HG03135 (cell line): Measurements from ENCODE around the gene EYA2.

Experiments used
- ATAC-seq: cut with Tn5 transposase; IDR thresholded peaks from one replicate; pipeline ENCODE4 v1.9.1; 2021; ENCODE audit warnings: mild to moderate bottlenecking, moderate library complexity; ENCODE audit not compliant: unreplicated experiment

The EYA2 gene

DNA sequence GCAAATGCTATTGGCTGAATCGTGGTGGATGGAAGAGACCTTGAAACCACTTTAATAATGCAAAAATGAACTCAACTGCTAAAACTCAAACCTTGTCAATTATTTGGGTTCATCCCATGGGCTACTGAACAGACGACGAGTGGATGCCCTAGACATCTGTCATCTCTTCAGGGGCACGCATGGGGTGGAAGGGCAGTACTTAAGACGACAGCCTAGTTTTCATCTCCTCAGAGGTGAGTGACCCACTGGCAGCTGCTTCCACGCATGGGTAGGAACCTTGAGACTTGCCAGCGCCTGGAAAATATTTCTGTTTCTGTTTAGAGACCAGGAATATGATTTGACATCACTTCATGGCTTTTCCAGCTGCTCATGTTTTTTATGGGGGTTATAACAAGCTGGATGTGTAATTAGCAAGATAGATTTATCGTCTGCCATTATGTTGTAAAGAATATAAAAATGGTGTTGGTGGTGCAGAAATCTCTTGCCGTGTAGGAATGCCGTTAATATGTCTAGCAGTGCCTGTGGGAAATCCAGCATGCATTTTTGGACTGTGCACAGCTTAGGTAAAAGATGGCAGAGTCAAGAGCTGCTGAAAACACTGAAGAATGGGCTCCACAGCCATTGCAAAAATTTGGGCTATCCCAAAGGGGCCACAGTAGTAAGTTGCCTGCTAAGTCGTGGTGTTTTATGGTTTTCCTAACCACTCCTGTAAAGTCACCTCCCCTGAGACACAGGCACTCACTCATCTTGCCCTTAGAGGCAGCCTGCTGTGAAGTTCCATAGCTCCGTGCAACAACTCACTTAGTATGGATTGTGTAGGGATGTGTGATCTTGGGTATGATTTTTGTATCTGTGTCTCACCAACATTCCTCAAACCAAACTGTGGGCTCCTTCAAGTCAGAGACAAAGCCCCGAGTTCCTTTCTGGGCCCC, 203.3 kb downstream of the EYA2 start:
- ATAC-seq, result no peak

DNA sequence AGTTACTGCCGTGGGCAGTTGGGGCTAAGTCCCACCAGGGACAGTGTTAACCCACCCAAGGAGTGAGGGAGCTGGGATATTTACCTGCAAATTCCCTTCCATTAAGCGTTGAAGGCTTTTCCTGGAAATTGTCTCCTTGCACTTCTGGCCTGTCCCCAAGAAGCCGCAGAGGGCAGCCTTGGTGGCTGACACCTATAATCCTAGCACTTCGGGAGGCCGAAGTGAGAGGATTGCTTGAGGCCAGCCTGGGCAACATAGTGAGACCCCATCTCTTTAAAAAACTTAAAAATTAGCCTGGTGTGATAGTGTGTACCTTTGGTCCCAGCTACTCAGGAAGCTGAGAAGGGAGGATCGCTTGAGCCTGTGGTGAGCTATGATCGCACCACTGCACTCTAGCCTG, 204.4 kb downstream of the EYA2 start:
- no peak for ATAC-seq

DNA sequence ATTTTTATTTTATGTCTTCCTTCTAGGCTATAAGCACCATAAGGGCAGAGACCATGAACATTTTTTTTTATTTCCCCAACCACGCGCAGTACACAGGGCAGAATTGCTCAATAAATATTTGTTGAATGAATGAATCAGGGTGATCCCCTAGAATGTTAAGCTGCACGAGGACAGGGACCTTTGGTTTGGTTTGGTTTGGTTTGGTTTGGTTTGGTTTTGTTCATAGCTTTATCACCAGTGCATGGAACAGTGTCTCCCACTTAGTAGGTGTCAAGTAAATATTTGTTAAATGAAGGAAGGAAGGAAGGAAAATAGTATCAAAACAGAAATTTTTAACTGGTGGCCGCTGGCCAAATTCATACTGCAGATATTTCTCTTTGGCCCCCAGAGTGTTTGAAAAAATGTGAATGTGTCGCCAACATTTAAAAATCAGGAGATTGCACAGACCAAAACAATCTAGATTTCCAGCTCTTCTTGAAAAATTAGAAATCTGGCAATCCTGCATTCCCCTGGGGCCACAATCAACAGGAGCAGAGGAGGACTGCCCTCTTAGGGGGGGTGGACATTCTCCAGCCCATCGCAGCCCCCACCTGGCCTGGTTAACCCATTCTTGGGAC, 205.3 kb downstream of the EYA2 start:
- no peak for ATAC-seq

DNA sequence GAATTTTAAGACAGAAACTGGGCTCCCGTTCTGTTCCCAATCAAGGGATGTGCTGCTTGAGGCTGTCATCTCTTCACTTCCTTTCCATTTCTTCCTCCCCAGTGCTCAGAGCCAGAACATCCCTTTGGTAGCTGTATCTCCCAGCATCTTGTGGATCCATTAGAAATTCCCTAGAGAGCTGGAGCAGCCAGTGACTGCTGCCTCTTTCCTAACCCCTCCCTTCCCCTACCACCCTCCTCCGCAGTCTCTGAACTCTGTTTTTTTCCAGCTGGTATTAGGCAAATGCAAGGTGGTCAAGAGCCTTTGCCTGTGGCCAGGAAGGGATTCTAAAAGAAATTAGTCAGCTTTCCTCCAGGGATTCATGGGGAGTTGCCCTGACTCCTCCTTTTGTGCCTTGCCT, 208.0 kb downstream of the EYA2 start:
- no peak for ATAC-seq

DNA sequence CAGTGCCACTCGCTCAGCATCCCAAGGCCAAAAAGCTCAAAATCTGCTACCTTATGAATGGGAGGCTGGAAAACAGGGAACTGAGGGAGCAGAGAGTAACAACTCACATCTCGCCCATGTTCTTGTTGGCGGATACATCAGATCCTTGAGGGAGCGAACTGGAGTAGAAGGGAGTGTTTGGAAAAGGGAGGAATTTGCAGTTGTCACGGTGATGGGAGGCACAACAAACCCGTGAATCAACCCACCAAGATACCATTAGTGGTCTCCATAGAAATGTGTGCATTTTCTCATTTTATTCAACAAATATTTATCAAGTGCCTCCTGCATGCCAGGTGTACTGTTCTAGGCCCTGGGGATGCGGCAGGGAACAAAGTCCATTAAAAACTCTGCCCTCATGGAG, 212.1 kb downstream of the EYA2 start:
- no peak for ATAC-seq

DNA sequence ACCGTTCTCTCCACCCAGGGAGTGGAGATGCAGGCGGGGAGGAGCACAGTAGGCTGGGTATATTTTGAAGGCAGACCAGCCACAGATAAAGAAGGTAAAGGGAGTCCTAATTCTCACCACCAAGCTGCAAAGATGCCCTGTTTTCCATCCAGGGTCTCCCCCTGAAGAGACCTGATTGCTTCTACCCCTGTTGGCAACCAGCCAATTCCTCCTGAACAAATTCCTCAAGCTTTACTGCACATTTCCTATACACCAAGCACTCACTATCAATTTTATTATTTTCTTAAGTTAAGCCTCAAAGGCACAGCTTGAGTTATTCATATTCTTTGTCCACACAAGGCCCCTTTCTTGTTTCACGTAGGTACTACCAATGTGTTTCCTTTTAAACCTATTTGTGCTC, 214.4 kb downstream of the EYA2 start:
- ATAC-seq, result no peak

DNA sequence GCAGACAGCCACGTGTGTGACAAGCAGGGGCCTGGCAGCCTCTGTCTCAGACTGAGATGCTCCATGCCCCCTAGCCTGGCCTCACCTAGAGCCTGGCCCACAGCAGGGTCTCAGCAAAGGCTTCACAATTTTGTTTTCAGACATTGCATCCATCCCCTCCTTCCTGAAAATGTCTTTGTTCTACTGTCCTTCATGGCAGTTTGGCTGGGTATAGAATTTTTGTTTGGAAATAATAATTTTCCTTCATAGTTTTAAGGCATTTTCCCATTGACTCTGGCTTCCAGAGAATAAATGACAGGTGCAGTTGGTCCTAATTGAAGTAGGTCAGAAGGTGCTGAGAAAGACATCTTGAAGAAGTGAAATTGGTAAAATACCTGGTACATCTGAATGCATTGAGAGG, 216.2 kb downstream of the EYA2 start:
- no peak for ATAC-seq

DNA sequence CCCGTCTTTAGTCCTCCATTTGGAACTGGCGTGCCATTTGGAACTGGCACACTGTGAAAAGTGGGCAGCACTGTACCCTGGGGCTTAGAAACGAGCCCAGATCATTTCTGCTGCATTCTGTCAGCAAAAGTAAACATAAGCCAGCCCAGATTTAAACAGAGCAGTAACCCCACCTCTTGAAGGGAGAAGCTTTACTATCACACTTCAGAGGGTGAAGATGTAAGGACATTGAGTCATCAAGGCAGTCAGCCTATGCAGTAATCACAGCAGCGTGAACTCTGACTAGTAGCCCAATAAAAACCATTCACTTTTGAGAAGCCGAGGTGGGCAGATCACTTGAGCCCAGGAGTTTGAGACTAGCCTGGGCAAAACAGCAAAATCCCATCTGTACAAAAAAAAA, 216.9 kb downstream of the EYA2 start:
- no peak for ATAC-seq

DNA sequence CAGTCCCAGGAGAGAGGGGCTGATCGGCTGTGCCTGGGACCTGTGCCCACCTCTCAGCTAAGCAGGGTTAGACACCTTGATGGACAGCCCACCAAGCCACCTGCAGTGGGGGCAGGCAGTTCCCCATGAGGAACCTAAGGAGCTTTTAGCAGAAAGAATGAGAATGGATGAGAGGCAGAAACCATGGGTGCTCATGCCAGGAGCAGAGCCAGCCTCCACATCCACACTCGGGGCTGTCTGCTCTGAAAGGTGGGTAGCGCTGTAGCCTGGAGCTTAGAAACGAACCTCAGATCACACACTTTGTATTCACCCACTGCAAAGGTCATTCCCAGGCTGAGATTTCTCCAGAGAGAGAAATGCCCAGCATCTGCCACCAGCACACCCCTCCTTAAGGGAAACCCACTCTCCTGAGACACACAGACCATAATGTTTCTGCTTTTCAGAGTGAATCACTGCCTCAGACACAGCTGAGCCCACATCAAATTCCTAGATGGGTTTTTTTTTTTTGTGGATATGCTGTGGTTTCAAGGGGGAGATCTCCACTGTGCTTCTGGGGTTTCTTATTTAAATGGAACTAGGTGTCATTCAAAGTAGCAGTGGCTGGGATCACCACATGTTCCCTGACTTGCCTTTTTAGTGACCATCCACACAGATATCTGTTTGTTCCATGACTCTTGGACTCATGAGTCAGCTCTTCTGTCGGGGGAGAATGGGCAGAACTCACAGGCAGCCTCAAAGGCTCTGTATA, 218.9 kb downstream of the EYA2 start:
- ATAC-seq, result no peak

DNA sequence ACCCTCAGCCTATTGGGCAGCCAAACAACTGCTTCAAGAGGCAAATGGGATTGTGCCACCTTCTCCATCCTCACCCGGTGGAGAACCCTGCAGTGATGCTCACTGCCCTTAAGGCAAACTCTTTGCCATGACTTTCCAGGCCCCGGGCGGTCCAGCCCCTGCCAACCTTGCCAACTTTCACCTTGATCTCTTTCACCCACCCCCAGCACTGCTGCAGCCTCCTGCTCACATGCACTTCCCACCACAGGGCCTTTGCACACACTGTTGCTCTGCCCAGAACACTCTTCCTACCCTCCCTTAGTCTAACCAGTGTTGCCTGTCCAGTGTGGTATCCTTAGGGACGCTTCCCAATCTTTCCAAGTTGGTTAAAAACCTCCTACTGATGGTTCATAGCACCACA, 221.1 kb downstream of the EYA2 start:
- ATAC-seq, result no peak

DNA sequence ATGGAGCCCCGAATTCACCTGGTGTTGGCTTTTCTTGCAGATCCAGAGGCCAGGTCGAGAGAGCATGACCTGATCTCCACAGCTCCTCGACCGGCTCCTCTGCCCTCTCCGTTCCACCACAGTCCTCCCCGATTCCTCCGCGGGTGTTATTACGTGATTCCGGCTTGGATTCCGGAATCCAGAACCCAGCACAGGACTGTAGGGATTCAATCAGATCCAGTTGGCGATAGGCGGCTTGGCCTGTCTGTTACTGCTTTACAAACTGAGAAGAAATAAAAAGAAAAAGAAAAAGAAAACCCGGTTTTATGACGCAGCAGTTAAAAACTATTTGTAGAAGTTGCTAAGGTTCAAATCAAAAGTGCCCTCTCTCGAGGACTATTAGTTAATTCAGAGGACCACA, 222.7 kb downstream of the EYA2 start:
- no peak for ATAC-seq

DNA sequence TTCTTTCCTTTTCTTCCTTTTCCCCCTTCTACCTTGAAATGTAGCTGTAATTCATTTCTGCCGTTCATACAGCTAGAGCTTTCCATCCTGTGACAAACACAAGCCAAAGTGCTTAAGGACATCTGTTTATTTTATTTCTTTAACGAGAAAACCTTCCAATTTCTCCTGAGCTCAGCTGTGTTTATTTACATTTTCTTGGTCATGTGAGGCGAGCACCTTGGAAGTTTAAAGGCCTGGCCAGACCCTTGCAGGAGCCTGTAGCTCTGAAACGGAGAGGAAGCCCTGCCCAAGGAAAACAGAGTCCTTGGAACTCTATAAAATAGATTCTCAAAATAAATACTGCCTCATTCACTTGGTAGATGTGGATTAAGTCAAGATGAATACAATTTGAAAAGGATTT, 223.1 kb downstream of the EYA2 start:
- ATAC-seq, result no peak

DNA sequence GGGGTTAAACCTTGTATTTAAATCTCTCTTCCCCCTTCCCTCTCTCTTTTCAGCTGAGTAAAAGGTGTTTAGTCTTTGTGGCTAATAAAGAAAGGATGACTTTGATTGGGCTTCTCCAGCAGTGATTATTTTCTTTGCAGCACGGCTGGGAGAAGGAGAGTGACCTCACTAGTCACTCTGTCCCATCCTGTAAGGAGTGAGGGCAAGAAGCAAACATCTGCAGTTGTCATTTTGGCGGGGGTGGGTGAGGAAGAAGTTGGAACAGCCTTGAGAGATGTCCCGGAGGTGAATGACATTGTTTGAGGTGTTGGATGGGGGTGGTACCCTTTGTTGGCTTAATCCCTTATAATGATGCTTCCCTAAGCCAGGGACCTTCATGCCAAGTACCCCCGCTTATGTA, 223.6 kb downstream of the EYA2 start:
- no peak for ATAC-seq

DNA sequence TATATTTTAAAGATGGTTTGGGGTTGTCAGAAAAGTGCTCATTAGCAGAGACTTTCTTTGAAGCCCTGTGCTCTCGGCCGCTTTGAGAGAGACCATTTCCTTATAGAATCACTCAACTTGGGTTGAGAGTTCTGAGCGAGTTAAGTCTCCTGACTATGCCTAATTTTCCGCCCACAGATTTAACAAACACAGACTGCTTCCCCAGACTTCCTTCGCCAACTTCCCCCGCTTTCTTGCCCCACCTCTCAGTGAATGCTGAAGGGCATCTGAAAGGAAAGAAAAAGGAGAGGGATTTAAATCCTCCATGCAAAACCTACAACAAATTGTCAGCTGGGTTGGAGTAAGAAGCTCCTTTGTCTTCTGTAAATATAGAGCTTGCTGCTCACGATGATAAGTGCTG, 224.0 kb downstream of the EYA2 start:
- no peak for ATAC-seq

DNA sequence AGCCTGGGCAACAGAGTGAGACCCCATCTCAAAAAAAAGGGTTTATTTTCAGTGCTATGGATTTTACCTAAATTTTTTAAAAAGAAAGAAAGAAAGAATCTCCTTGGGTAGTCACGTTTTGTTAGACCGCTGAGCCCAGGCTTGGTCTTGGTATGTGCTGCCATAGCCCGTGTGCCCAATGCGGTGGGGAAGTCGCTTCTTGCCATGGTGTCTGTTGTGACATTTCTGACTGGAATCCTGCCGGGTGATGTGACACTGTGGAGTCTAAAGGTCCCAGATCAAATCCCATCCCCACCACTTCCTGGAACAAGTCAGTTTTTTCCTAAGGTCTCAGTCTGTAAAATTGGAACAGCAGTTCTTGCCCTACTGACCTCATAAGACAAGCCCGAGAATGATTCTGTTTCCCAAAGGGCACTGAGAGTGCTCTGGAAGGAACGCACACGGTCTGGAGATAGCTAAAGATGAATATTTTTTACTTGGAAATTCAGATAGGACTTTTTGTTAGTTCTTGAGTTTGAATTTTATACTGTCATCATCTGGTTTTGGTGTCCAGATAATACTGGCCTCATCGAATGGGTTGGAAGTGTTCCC, 225.8 kb downstream of the EYA2 start:
- ATAC-seq, result no peak

DNA sequence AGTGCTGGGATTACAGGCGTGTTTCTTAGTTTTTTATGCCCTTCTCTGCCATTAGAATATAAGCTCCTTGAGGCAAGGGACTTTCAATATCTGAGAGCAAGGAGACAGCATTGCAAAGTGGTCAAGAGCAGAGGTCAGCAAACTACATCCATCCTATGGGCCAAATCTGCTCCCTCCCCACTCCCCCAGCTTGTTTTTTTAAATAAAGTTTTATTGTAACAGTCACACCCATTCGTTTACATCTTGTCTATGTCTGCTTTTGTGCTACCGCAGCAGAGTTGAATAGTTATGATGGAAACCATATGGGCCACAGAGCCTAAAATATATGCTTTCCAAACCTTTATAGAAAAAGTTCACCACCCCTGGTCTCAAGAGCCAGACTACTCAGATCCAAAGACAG, 227.9 kb downstream of the EYA2 start:
- ATAC-seq, result no peak

DNA sequence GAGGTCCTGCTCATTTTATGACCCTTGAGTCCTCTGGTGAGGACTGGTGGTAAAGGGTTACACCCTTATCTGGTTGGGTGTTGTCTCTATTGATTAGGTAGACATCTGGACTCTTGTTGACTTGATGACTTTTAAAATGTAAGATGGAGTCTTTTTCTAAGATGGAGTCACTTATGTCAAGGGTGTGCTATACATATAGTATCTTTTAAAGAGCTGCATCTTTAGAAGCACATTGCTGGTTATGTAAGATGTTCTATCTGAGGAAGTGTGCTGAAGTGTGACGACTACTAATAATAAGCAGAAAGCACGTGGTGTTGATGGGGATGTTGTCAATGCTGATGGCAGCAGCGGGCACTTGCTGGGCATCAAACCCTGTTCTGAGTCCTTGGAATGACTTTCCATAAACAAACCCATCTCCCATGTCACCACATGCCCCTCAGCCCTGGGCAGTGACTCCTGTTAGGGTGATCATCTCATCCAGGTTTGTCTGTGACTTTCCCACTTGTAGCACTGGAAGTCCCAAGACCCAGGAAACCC, 229.6 kb downstream of the EYA2 start:
- ATAC-seq, result no peak

DNA sequence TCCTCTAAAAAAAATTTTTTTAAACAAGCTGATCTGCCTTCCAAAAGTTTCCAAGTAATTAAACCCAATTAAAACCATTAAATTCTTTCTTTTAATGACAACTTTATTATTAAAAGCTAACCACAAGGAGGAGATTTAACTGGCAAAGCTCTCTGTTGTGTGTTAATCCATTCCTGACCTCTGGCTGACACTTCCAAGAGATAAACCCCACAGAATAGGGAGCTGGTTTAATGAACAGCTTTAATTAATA, 230.8 kb downstream of the EYA2 start:
- ATAC-seq, result no peak

DNA sequence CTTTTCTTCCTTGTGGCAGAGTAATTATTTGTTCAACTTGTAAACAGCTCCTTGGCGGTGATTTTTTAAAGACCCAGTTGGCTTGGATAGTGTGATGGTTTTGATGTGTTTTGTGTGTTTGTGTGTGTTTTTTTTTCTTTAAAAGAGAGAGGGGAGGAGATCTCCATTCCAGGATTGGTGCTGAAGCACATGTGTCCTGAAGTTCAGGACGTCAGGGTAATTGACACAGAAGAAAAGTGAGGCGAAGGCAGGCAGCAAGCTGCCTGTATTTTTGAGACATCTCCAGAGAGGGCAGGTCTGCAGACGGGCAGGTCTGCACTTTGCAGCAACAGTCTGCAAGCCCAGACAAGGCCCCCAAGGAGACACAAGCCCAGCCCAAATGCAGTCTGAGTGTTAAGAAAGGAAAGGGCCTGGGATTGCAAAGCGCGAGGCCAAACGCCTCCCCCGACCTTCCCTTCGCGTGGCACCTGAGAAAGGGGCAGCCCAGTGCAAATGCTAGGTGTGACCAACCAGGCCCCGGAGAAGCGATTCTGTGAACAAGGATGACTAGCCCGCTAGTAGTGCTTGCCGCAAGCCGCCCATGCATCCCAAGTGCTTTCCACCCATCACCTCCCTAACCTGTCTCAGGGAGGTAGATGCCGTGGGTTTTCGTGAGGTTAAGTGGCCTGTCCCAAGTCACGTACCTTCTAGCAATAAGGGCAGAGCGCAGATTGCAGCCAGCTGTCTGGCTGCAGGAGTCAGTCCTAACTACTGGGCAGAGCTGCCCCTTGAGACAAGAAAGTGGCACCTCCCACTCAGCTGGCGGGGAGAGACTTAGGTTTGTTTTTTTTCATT, 231.3 kb downstream of the EYA2 start:
- no peak for ATAC-seq

DNA sequence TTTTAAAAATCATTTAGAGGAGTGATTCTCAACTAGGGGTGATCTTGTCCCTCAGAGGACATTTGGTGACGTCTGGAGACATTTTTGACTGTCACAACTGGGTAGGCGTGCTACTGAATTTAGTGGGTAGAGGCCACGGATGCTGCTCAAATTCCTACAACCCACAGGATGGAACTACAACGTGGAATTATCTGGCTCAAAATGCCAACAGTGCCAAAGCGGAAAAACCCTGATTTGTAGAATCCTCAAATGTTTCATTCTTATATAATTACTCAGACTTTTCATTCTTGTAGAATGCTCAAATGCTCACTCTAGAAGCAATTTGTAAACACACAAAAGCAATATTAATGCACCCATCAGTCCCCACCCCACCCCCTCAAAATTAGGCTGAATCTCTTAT, 232.1 kb downstream of the EYA2 start:
- no peak for ATAC-seq

DNA sequence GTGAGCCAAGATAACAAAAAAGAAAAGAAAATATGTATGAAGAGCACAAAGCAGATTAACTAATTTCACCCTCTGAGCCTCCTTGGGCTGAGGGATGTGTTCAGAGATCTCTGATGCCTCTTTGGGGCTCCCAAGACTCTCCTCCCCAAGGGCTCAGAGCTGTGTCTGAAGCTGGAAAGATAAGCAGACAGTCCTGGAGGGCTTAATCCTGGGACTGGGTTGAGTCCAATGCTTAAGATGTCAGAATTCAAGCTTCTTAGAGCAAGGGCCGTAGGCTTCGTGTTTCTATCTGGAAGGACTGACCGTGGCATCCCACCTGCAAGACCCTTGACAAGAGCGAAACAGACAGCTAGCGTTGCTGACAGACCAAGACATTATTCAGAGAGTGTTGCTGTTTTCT, 232.9 kb downstream of the EYA2 start:
- no peak for ATAC-seq
